GM12801 (cell line): ENCODE data around the gene TSC2.

Source experiments
- TF ChIP-seq, protein P1 (sequence below): IDR thresholded peaks from one replicate; pipeline ENCODE4 v1.5.1; 2011; ENCODE audit warnings: control low read depth; ENCODE audit not compliant: insufficient read length; ENCODE audit errors: extremely low read depth

TSC2 gene

DNA sequence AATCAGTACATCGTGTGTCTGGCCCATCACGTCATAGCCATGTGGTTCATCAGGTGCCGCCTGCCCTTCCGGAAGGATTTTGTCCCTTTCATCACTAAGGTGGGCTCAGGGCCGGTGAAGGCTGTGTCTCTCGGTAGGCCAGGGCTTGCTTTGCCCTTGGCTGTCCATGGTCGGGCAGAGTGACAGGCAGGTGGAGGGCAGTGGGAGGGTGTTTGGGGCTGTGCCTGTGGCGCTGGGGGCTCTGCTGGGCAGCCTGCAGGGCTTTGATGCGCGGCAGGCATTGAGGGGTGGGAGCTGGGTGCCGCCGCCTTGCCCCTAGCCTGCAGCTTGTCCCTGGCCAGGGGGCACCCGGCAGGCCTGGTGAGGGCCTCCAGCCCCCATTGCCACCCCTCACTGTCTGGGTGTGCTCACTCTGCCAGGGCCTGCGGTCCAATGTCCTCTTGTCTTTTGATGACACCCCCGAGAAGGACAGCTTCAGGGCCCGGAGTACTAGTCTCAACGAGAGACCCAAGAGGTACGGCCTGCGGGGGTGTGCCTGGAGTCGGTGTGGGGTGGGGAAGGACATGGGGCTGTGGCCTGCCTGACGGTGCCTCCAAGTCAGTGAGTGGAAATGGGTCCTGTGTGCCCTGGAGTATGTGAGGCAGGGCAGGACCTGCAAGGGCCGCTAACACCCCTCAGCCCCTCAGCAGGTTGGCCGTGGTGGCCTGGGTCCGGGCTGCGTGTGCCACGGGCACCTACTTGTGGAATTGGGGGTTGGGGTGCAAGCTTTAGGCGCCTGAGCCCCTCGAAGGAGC lies 28.5 kb downstream of the TSC2 start:
- TF ChIP-seq, protein P1, sequence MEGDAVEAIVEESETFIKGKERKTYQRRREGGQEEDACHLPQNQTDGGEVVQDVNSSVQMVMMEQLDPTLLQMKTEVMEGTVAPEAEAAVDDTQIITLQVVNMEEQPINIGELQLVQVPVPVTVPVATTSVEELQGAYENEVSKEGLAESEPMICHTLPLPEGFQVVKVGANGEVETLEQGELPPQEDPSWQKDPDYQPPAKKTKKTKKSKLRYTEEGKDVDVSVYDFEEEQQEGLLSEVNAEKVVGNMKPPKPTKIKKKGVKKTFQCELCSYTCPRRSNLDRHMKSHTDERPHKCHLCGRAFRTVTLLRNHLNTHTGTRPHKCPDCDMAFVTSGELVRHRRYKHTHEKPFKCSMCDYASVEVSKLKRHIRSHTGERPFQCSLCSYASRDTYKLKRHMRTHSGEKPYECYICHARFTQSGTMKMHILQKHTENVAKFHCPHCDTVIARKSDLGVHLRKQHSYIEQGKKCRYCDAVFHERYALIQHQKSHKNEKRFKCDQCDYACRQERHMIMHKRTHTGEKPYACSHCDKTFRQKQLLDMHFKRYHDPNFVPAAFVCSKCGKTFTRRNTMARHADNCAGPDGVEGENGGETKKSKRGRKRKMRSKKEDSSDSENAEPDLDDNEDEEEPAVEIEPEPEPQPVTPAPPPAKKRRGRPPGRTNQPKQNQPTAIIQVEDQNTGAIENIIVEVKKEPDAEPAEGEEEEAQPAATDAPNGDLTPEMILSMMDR, result no peak

- TF ChIP-seq, protein P1, result no peak
These were observed 29.2 kb downstream of the TSC2 start for GRCh38 chr16:2077016-2077415.

- TF ChIP-seq, protein P1, result no peak
These were observed 29.9 kb downstream of the TSC2 start for GRCh38 chr16:2077696-2078095.

DNA sequence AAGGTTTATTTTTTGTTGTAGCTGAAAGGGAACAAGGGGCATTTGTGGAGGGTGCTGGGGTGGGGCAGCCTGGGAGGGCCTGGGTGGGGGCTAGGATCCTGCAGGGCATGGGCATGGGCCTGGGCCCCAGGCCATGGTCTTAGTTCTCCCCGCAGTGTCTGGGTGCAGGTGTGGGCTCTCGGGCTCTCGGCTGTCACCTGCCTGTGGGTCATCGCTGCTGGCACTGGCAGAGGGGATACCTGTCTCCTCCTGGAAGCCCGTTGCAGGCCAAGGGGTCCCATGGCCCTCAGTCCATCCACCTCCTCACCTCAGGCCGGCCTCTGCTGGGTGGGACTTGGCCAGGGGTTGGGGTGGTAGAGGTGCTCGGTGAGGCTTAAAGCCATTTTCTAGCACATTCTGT lies 30.3 kb downstream of the TSC2 start:
- TF ChIP-seq, protein P1, result no peak

- TF ChIP-seq, protein P1, result no peak
These were observed 30.9 kb downstream of the TSC2 start for GRCh38 chr16:2078691-2079090.

- TF ChIP-seq, protein P1, result no peak
These were observed 31.6 kb downstream of the TSC2 start for GRCh38 chr16:2079311-2079800.

GRCh38 chr16:2079991-2080390 lies 32.2 kb downstream of the TSC2 start:
- TF ChIP-seq, protein P1, result no peak
